ENCODE data around the gene PPFIA3. TPM values are rescaled to one million over a fixed set of nuclear protein-coding genes. Genes with fewer than 3 reads are reported as not detected.

The PPFIA3 gene
- total and polyA plus RNA-seq, 2 donors from 2014 or later: 7.1 to 20.0 TPM

GRCh38 chr19:49128545-49129237 lies 9.3 kb downstream of the PPFIA3 start:
- Histone ChIP-seq H3K9me3 (ENCODE audit: control insufficient read depth in 2 of 3, insufficient read depth in 1 of 3, low read length in 3 of 3) (no peaks in the 10 kb centered on the region), H3K4me1 (ENCODE audit: control insufficient read depth in 2 of 3, insufficient read depth in 2 of 3, low read depth in 1 of 3, low read length in 3 of 3) (peaks cover 0 to 8% (median 0%) of the 10 kb centered on the region in 3 donors), H3K36me3 (ENCODE audit: control insufficient read depth in 2 of 3, insufficient read depth in 3 of 3, low read length in 3 of 3) (no peaks in the 10 kb centered on the region), H3K9ac (ENCODE audit: low read length in 3 of 3) (no peak overlapping the region), H3K4me3 (ENCODE audit: low read length in 3 of 3) (peak overlapping the region in 1 of 3 donors; percentile 45), H3K27ac (ENCODE audit: low read depth in 2 of 2, low read length in 2 of 2) (no peak overlapping the region), H3K27me3 (ENCODE audit: control insufficient read depth, insufficient read depth, low read length) (no peaks in the 10 kb centered on the region)
- FAIRE-seq (no peak), DNase-seq (peak in 1 of 5 donors; percentile 78)
- TF ChIP-seq, protein P1, sequence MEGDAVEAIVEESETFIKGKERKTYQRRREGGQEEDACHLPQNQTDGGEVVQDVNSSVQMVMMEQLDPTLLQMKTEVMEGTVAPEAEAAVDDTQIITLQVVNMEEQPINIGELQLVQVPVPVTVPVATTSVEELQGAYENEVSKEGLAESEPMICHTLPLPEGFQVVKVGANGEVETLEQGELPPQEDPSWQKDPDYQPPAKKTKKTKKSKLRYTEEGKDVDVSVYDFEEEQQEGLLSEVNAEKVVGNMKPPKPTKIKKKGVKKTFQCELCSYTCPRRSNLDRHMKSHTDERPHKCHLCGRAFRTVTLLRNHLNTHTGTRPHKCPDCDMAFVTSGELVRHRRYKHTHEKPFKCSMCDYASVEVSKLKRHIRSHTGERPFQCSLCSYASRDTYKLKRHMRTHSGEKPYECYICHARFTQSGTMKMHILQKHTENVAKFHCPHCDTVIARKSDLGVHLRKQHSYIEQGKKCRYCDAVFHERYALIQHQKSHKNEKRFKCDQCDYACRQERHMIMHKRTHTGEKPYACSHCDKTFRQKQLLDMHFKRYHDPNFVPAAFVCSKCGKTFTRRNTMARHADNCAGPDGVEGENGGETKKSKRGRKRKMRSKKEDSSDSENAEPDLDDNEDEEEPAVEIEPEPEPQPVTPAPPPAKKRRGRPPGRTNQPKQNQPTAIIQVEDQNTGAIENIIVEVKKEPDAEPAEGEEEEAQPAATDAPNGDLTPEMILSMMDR (IDR thresholded peaks at IDR 0.05; ENCODE audit: borderline replicate concordance, extremely low read depth, insufficient read depth): no peak
- intact Hi-C loops (cut with DNase I): no loop called here

DNA sequence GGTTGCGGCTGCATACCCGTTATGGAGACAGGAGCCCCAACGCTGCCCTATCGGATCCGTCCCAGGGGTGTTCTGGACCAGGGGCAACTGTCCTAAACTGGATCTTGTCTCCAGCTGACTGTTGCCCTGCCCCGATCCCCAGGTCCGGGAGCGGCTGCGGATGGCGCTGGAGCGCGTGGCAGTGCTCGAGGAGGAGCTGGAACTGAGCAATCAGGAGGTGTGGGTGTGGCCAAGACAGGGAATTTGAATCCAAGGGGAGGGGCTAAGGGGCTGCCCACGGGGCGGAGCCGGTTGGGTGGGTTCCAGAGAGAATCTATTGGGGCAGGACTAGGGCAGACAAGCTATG lies 9.9 kb downstream of the PPFIA3 start:
- TF ChIP-seq, protein P1 (IDR thresholded peaks at IDR 0.05; ENCODE audit: borderline replicate concordance, extremely low read depth, insufficient read depth): no peak
- DNase-seq (peak in 2 of 5 donors; percentile 68 to 76), FAIRE-seq (no peak)
- peaks cover 0 to 13% (median 0%) of the 10 kb centered on the region in 3 donors for H3K4me1 ChIP-seq (ENCODE audit: control insufficient read depth in 2 of 3, insufficient read depth in 2 of 3, low read depth in 1 of 3, low read length in 3 of 3)
- no peak overlapping the region for H3K4me3 ChIP-seq (ENCODE audit: low read length in 3 of 3)
- H3K36me3 ChIP-seq (ENCODE audit: control insufficient read depth in 2 of 3, insufficient read depth in 3 of 3, low read length in 3 of 3): no peaks in the 10 kb centered on the region
- intact Hi-C loops (cut with DNase I): no loop called here
- no peaks in the 10 kb centered on the region for H3K27me3 ChIP-seq (ENCODE audit: control insufficient read depth, insufficient read depth, low read length)
- no peak overlapping the region for H3K27ac ChIP-seq (ENCODE audit: low read depth in 2 of 2, low read length in 2 of 2)
- H3K9ac ChIP-seq (ENCODE audit: low read length in 3 of 3): no peak overlapping the region
- no peaks in the 10 kb centered on the region for H3K9me3 ChIP-seq (ENCODE audit: control insufficient read depth in 2 of 3, insufficient read depth in 1 of 3, low read length in 3 of 3)

- H3K27ac ChIP-seq (ENCODE audit: low read depth in 2 of 2, low read length in 2 of 2): no peak overlapping the region
- no peaks in the 10 kb centered on the region for H3K27me3 ChIP-seq (ENCODE audit: control insufficient read depth, insufficient read depth, low read length)
- peak in 1 of 5 donors; percentile 72 for DNase-seq
- TF ChIP-seq, protein P1 (IDR thresholded peaks at IDR 0.05; ENCODE audit: borderline replicate concordance, extremely low read depth, insufficient read depth): no peak
- no peak for FAIRE-seq
- H3K9ac ChIP-seq (ENCODE audit: low read length in 3 of 3): no peak overlapping the region
- H3K36me3 ChIP-seq (ENCODE audit: control insufficient read depth in 2 of 3, insufficient read depth in 3 of 3, low read length in 3 of 3): no peaks in the 10 kb centered on the region
- no peak overlapping the region for H3K4me3 ChIP-seq (ENCODE audit: low read length in 3 of 3)
- intact Hi-C loops (cut with DNase I): no loop called here
- no peaks in the 10 kb centered on the region for H3K9me3 ChIP-seq (ENCODE audit: control insufficient read depth in 2 of 3, insufficient read depth in 1 of 3, low read length in 3 of 3)
- H3K4me1 ChIP-seq (ENCODE audit: control insufficient read depth in 2 of 3, insufficient read depth in 2 of 3, low read depth in 1 of 3, low read length in 3 of 3): peaks cover 0 to 15% (median 0%) of the 10 kb centered on the region in 3 donors
Measured at GRCh38 chr19:49130325-49130724, 11.0 kb downstream of the PPFIA3 start.

Data from kidney (tissue), 14 donors.